HG03442 (cell line): ENCODE results near the gene MCTP2.

Experiments
- ATAC-seq: cut with Tn5 transposase; IDR thresholded peaks from one replicate; pipeline ENCODE4 v1.9.1; 2021; ENCODE audit warnings: mild to moderate bottlenecking, moderate library complexity; ENCODE audit not compliant: unreplicated experiment

The MCTP2 gene

GRCh38 chr15:94259121-94259751 is 27.9 kb downstream of the MCTP2 start:
- ATAC-seq = no peak

- no peak for ATAC-seq
These were observed 28.5 kb downstream of the MCTP2 start for GRCh38 chr15:94259863-94260262.

- ATAC-seq = no peak
These were observed 30.8 kb downstream of the MCTP2 start for GRCh38 chr15:94262201-94262600.

- ATAC-seq = peak; percentile 55
These were observed 32.2 kb downstream of the MCTP2 start for GRCh38 chr15:94263341-94264273.

- no peak for ATAC-seq
These were observed 33.6 kb downstream of the MCTP2 start for GRCh38 chr15:94265009-94265408.

- no peak for ATAC-seq
These were observed 34.6 kb downstream of the MCTP2 start for GRCh38 chr15:94265982-94266381.

- no peak for ATAC-seq
These were observed 35.4 kb downstream of the MCTP2 start for GRCh38 chr15:94266789-94267188.

GRCh38 chr15:94269954-94270353 is 38.6 kb downstream of the MCTP2 start:
- ATAC-seq = no peak

- ATAC-seq = no peak
These were observed 39.2 kb downstream of the MCTP2 start for GRCh38 chr15:94270570-94270969.

GRCh38 chr15:94272251-94272898 is 41.0 kb downstream of the MCTP2 start:
- ATAC-seq = peak; percentile 77

- ATAC-seq = no peak
These were observed 42.5 kb downstream of the MCTP2 start for GRCh38 chr15:94273826-94274225.

- ATAC-seq = no peak
These were observed 43.4 kb downstream of the MCTP2 start for GRCh38 chr15:94274745-94275144.

- ATAC-seq = no peak
These were observed 46.1 kb downstream of the MCTP2 start for GRCh38 chr15:94277485-94277884.

- ATAC-seq = no peak
These were observed 48.4 kb downstream of the MCTP2 start for GRCh38 chr15:94279736-94280135.

GRCh38 chr15:94280301-94280700 is 48.9 kb downstream of the MCTP2 start:
- no peak for ATAC-seq

- no peak for ATAC-seq
These were observed 51.2 kb downstream of the MCTP2 start for GRCh38 chr15:94282269-94283250.

GRCh38 chr15:94286583-94286982 is 55.2 kb downstream of the MCTP2 start:
- no peak for ATAC-seq

GRCh38 chr15:94287794-94288246 is 56.5 kb downstream of the MCTP2 start:
- ATAC-seq = peak; percentile 99

- no peak for ATAC-seq
These were observed 59.4 kb downstream of the MCTP2 start for GRCh38 chr15:94290730-94291129.
